K562 (cell line): ENCODE measurements around the gene LRRC3. TPM values are rescaled to one million over a fixed set of nuclear protein-coding genes. Genes with fewer than 3 reads are reported as not detected.

Experiments
- ATAC-seq: fragments of 200-7000 bp; cut with Tn5 transposase; 3 replicates; pipeline ENCODE4 v1.9.1; 2020; ENCODE audit warnings: moderate library complexity
- BruUV-seq: library from RNA; stranded (reverse); fragments of 400-500 nt; replicated peaks from 2 replicates; lab custom pipeline; 2021; lab: Mats Ljungman, UMichigan
- CTCF ChIA-PET: fragments of 300-600 bp; formaldehyde crosslinking; extraction: SDS; loops from one replicate; lab custom pipeline; 2021; ENCODE audit warnings: low intra/inter-chr PET ratio; lab: Yijun Ruan, JAX
- POLR2A ChIA-PET: fragments of 300-600, 350-650 bp; sonication (Branson Sonifier 250); formaldehyde crosslinking; extraction: SDS; loops from one replicate; lab custom pipeline; 2021; ENCODE audit warnings: antibody characterized with exemption, inconsistent platforms; lab: Yijun Ruan, JAX
- DNase-seq, 4 experiments: peaks; one replicate each; pipeline versions ENCODE4 v3.0.0 to v3.0.0-alpha.2; 2011 to 2018; ENCODE audit warnings: low spot score in 3 of 4, mixed read lengths in 3 of 4; ENCODE audit errors: extremely low read depth in 1 of 4
- FAIRE-seq: peaks from 2 replicates; lab custom pipeline; 2011; peaks lifted over from hg19 to GRCh38; lab: Jason Lieb, UNC
- H2AFZ ChIP-seq: 2 replicates; pipeline ENCODE4 v1.6.0; 2011; ENCODE audit warnings: low read depth, low read length, control low read depth, inconsistent platforms
- H3K27ac ChIP-seq: fragments of 200-600 bp; 3 replicates; pipeline ENCODE4 v1.8.0; 2011; ENCODE audit warnings: low read depth, mild to moderate bottlenecking, control low read depth, inconsistent platforms, low read length, moderate library complexity, mixed read lengths; ENCODE audit errors: extremely low read depth
- H3K27me3 ChIP-seq, 2 experiments: fragments of 300-600 bp in 1 of 2; 2 replicates in 1 of 2; 3 replicates in 1 of 2; pipeline versions ENCODE4 v1.6.0 to v1.8.0; 2011; ENCODE audit warnings: inconsistent platforms in 2 of 2, low read length in 2 of 2, mild to moderate bottlenecking in 1 of 2, mixed read lengths in 1 of 2, moderate library complexity in 1 of 2; ENCODE audit not compliant: control insufficient read depth in 2 of 2, insufficient read depth in 2 of 2
- H3K36me3 ChIP-seq: fragments of 300-600 bp; 3 replicates; pipeline ENCODE4 v1.8.0; 2011; ENCODE audit warnings: mild to moderate bottlenecking, low read length, inconsistent platforms; ENCODE audit not compliant: control insufficient read depth, insufficient read depth
- H3K4me1 ChIP-seq, 2 experiments: fragments of 200-600 bp in 1 of 2; replicated peaks in 1 of 2; 2 replicates in 1 of 2; 3 replicates in 1 of 2; pipeline versions ENCODE4 v1.5.1 to v1.8.0; 2011; ENCODE audit warnings: inconsistent platforms in 2 of 2, low read length in 2 of 2, mild to moderate bottlenecking in 1 of 2, mixed read lengths in 1 of 2, moderate library complexity in 1 of 2; ENCODE audit not compliant: control insufficient read depth in 2 of 2, insufficient read depth in 2 of 2
- H3K4me2 ChIP-seq: 2 replicates; pipeline ENCODE4 v1.6.1; 2011; ENCODE audit warnings: low read length, control low read depth, inconsistent platforms, mixed read lengths; ENCODE audit not compliant: insufficient read depth
- H3K4me3 ChIP-seq: fragments of 200-600 bp; sonication (generic), shearing (Covaris generic); 2 replicates; pipeline ENCODE4 v1.5.1; 2016; ENCODE audit warnings: control low read depth, inconsistent platforms
- H3K79me2 ChIP-seq: fragments of 200-600 bp; 3 replicates; pipeline ENCODE4 v1.8.0; 2011; ENCODE audit warnings: low read length, inconsistent platforms; ENCODE audit not compliant: control insufficient read depth, insufficient read depth
- H3K9ac ChIP-seq, 2 experiments: 2 replicates each; pipeline versions ENCODE4 v1.6.0 to v1.6.1; 2011; ENCODE audit warnings: low read depth in 2 of 2, low read length in 2 of 2, control low read depth in 1 of 2, inconsistent platforms in 1 of 2, mild to moderate bottlenecking in 1 of 2, mixed read lengths in 1 of 2; ENCODE audit not compliant: insufficient read depth in 1 of 2
- H3K9me1 ChIP-seq: one replicate; pipeline ENCODE4 v1.6.0; 2011; ENCODE audit warnings: inconsistent platforms, mild to moderate bottlenecking, low read length, moderate library complexity; ENCODE audit not compliant: control insufficient read depth, insufficient read depth
- H3K9me3 ChIP-seq: replicated peaks from 2 replicates; pipeline ENCODE4 v1.5.1; 2011; ENCODE audit warnings: low read depth, low read length, inconsistent platforms; ENCODE audit not compliant: control insufficient read depth, insufficient read depth
- H4K20me1 ChIP-seq: replicated peaks from 2 replicates; pipeline ENCODE4 v1.6.1; 2011; ENCODE audit warnings: low read length, inconsistent platforms, mixed read lengths; ENCODE audit not compliant: control insufficient read depth, insufficient read depth
- ARHGAP35 ChIP-seq: fragments of 450-650 bp; IDR thresholded peaks from 2 replicates; pipeline ENCODE4 v1.6.1; 2018; ENCODE audit not compliant: partially characterized antibody
- BDP1 ChIP-seq: IDR thresholded peaks from 3 replicates; pipeline ENCODE4 v1.6.1; 2011; ENCODE audit not compliant: insufficient read length, insufficient read depth
- CGGBP1 ChIP-seq: fragments of 250-450 bp; sonication (Bioruptor Pico); IDR thresholded peaks from 2 replicates; pipeline ENCODE4 v1.9.0; 2021; ENCODE audit warnings: mild to moderate bottlenecking
- DMBX1 ChIP-seq: fragments of 250-450 bp; sonication (Bioruptor Pico); IDR thresholded peaks from 2 replicates; pipeline ENCODE4 v1.8.0; 2022; ENCODE audit warnings: inconsistent platforms, mild to moderate bottlenecking, moderate library complexity, borderline replicate concordance
- EGR1 ChIP-seq: fragments of 450-650 bp; conservative IDR thresholded peaks from 2 replicates; pipeline ENCODE4 v1.6.1; 2017; ENCODE audit warnings: mild to moderate bottlenecking
- ELF1 ChIP-seq: fragments of 200-800 bp; sonication (Bioruptor generic); IDR thresholded peaks from 2 replicates; pipeline ENCODE4 v1.6.1; 2016; ENCODE audit warnings: missing genetic modification characterization, missing compliant biosample characterization
- ETS2 ChIP-seq: IDR thresholded peaks from 2 replicates; pipeline ENCODE4 v1.6.1; 2016; ENCODE audit warnings: borderline replicate concordance, missing genetic modification characterization, mild to moderate bottlenecking, moderate library complexity, missing compliant biosample characterization; ENCODE audit not compliant: poor library complexity, severe bottlenecking
- KLF16 ChIP-seq: IDR thresholded peaks from 2 replicates; pipeline ENCODE4 v1.6.1; 2016; ENCODE audit warnings: antibody characterized with exemption
- MTF1 ChIP-seq: fragments of 250-450 bp; sonication (Bioruptor Pico); IDR thresholded peaks from 2 replicates; pipeline ENCODE4 v1.9.0; 2021; ENCODE audit warnings: moderate library complexity, mild to moderate bottlenecking, inconsistent platforms, borderline replicate concordance
- TCFL5 ChIP-seq: fragments of 250-450 bp; sonication (Bioruptor Pico); conservative IDR thresholded peaks from 2 replicates; pipeline ENCODE4 v1.6.1; 2021; ENCODE audit warnings: mild to moderate bottlenecking, moderate library complexity, matching md5 sums
- TFAM ChIP-seq: fragments of 250-450 bp; sonication (Bioruptor Pico); conservative IDR thresholded peaks from 2 replicates; pipeline ENCODE4 v1.5.0; 2021; ENCODE audit warnings: mild to moderate bottlenecking, moderate library complexity
- U2AF2 ChIP-seq: fragments of 200-400 bp; formaldehyde crosslinking; optimal IDR thresholded peaks from 2 replicates; pipeline ENCODE3; 2017; ENCODE audit warnings: low read depth, mild to moderate bottlenecking, low read length
- ZBTB1 ChIP-seq: sonication (generic); formaldehyde crosslinking; IDR thresholded peaks from 2 replicates; pipeline ENCODE4 v1.8.1; 2023; ENCODE audit warnings: missing genetic modification reagents, low read depth, mild to moderate bottlenecking, borderline replicate concordance
- ZFP36 ChIP-seq: fragments of 150-350 bp; IDR thresholded peaks from 2 replicates; pipeline ENCODE4 v1.6.1; 2018; ENCODE audit warnings: low read length, low read depth; ENCODE audit not compliant: partially characterized antibody
- ZNF23 ChIP-seq: fragments of 250-450 bp; sonication (Bioruptor Pico); IDR thresholded peaks from 2 replicates; pipeline ENCODE4 v1.4.0; 2020; ENCODE audit warnings: mild to moderate bottlenecking
- WGBS: fragments of 100-300 bp; shearing (Covaris generic); methylation state at CpG from one replicate; pipeline ENCODE4 v1.1.6; 2016; ENCODE audit warnings: low coverage, mixed read lengths; ENCODE audit not compliant: insufficient coverage; ENCODE audit errors: missing lambda C conversion rate; 5-methylcytosine and 5-hydroxymethylcytosine counted together
- in situ Hi-C: fragments of 300-500 bp; cut with MboI; formaldehyde crosslinking; loops from 4 replicates; pipeline ENCODE4 v1.15.0; 2018; ENCODE audit warnings: inconsistent platforms, mixed read lengths
- intact Hi-C: fragments of 100-400 bp; cut with micrococcal nuclease; formaldehyde crosslinking; loops from 2 replicates; pipeline ENCODE4 v1.14.2; 2022
- polyA plus RNA-seq, 8 experiments: library from polyadenylated mRNA; depleted of rRNA in 4 of 8; stranded (reverse) in 5 of 8; unstranded in 3 of 8; fragments of >200 nt; fragmentation: Nextera tagmentation in 2 of 8; fragmentation: Illumina TruSeq in 1 of 8; extraction: Ambion mirVana in 2 of 8; extraction: Trizol in 1 of 8; gene quantifications; 2 replicates each; pipeline versions ENCODE4 v1.2.1 to v1.2.3, GENCODE V29; 2011 to 2014; ENCODE audit warnings: inconsistent platforms in 1 of 8, missing spikeins in 1 of 8
- total RNA-seq, 7 experiments: library from RNA; depleted of rRNA in 6 of 7; stranded (reverse); fragments of >200 nt in 6 of 7; fragmentation: Illumina TruSeq in 2 of 7; extraction: Trizol in 2 of 7; gene quantifications; 2 replicates each; pipeline versions ENCODE4 v1.2.1 to v1.2.3, GENCODE V29; 2011 to 2021; ENCODE audit warnings: low replicate concordance in 1 of 7

Gene LRRC3
- total and polyA plus RNA-seq, 9 of the 15 experiments (the other 6 are each of a cell fraction or from before 2014, with no cell fraction given): 0.04 TPM; not detected in 7

GRCh38 chr21:44405948-44406872, 49.1 kb upstream of the LRRC3 start:
- TF ChIP-seq ZFP36: peak; percentile 37
- no peak for TF ChIP-seq U2AF2
- CTCF ChIA-PET: no interaction called here
- H3K4me1 ChIP-seq: peaks cover 0 to 3% of the 10 kb centered on the region in 2 experiments; a peak in 2 of 5 replicates
- BruUV-seq: no TSS peak
- ATAC-seq (no peak), DNase-seq (no peak), FAIRE-seq (no peak)
- intact Hi-C loops (no loop called here), in situ Hi-C loops (no loop called here)
- no peak overlapping the region for H2AFZ ChIP-seq
- POLR2A ChIA-PET: interaction anchor here (0.7 to 1.0 kb wide), 2 partner anchors 11 to 25 kb away, joined by 3 read pairs; no protein-coding TSS in a partner anchor
- no peak overlapping the region for H3K4me2 ChIP-seq
- H3K36me3 ChIP-seq: no peaks in the 10 kb centered on the region
- no peak overlapping the region for H3K27ac ChIP-seq
- H4K20me1 ChIP-seq: no peaks in the 10 kb centered on the region
- 2% methylated on average over 33 of the region's 37 CpGs for WGBS
- peaks cover 15% of the 10 kb centered on the region; the same call in 1 of the 2 replicates for H3K9me3 ChIP-seq
- H3K9ac ChIP-seq: no peak overlapping the region
- H3K27me3 ChIP-seq: peaks cover 0 to 9% of the 10 kb centered on the region in 2 experiments; a peak in 2 of 5 replicates
- no peaks in the 10 kb centered on the region for H3K79me2 ChIP-seq
- no peaks in the 10 kb centered on the region for H3K9me1 ChIP-seq
- no peak overlapping the region for H3K4me3 ChIP-seq

GRCh38 chr21:44406953-44407352, 48.4 kb upstream of the LRRC3 start:
- CTCF ChIA-PET: no interaction called here
- no peak for TF ChIP-seq TCFL5 (CRISPR knock-in tag)
- no peak for TF ChIP-seq ARHGAP35
- TF ChIP-seq CGGBP1 (CRISPR knock-in tag): no peak
- no peak for TF ChIP-seq DMBX1
- no peak for TF ChIP-seq ELF1 (tag)
- no peak for TF ChIP-seq EGR1
- TF ChIP-seq TFAM (CRISPR knock-in tag): no peak
- no peak for TF ChIP-seq BDP1
- no peak for TF ChIP-seq ZBTB1 (CRISPR knock-in tag)
- no peak for TF ChIP-seq KLF16
- no peak for TF ChIP-seq MTF1 (CRISPR knock-in tag)
- no peak for TF ChIP-seq ETS2 (tag)
- no peak for TF ChIP-seq ZNF23

More at GRCh38 chr21:44406953-44407352, 48.4 kb upstream of the LRRC3 start:
- no peaks in the 10 kb centered on the region for H3K9me1 ChIP-seq
- no peak overlapping the region for H3K9ac ChIP-seq
- no peaks in the 10 kb centered on the region for H4K20me1 ChIP-seq
- intact Hi-C loops: no loop called here
- H3K36me3 ChIP-seq: no peaks in the 10 kb centered on the region
- no peak for FAIRE-seq
- no peak overlapping the region for H2AFZ ChIP-seq
- POLR2A ChIA-PET: interaction anchor here (0.7 kb wide), 1 partner anchor 25 kb away, joined by 3 read pairs; no protein-coding TSS in a partner anchor
- in situ Hi-C loops: no loop called here
- DNase-seq: no peak
- no peak overlapping the region for H3K4me3 ChIP-seq
- BruUV-seq: no TSS peak
- H3K79me2 ChIP-seq: no peaks in the 10 kb centered on the region
- no peak for ATAC-seq
- 6% methylated on average over 8 of the region's 8 CpGs for WGBS
- H3K27ac ChIP-seq: no peak overlapping the region
- H3K9me3 ChIP-seq: peaks cover 15% of the 10 kb centered on the region; the same call in 1 of the 2 replicates
- H3K4me1 ChIP-seq: peaks cover 0 to 3% of the 10 kb centered on the region in 2 experiments; a peak in 2 of 5 replicates
- H3K27me3 ChIP-seq: peaks cover 0 to 1% of the 10 kb centered on the region in 2 experiments; a peak in 1 of 5 replicates
- H3K4me2 ChIP-seq: no peak overlapping the region
